DND-41 (cell line): Measurements from ENCODE around the gene TRIP10.

Experiments
- ATAC-seq: fragments of 200-7000 bp; cut with Tn5 transposase; 3 replicates; pipeline ENCODE4 v1.9.1; 2021; ENCODE audit warnings: low read depth; ENCODE audit not compliant: insufficient read depth
- DNase-seq: peaks from one replicate; pipeline ENCODE4 v3.0.0-alpha.2; 2020
- H2AFZ ChIP-seq: 2 replicates; pipeline ENCODE4 v1.6.0; 2012; ENCODE audit warnings: low read depth, low read length
- H3K27ac ChIP-seq: 2 replicates; pipeline ENCODE4 v1.5.1; 2012; ENCODE audit warnings: low read length, inconsistent platforms
- H3K27me3 ChIP-seq: fragments of 200-600 bp; sonication (generic); 2 replicates; pipeline ENCODE4 v1.6.0; 2012; ENCODE audit warnings: low read length, mild to moderate bottlenecking, inconsistent platforms; ENCODE audit not compliant: insufficient read depth, poor library complexity
- H3K36me3 ChIP-seq: 2 replicates; pipeline ENCODE4 v1.5.1; 2012; ENCODE audit warnings: low read length, inconsistent platforms; ENCODE audit not compliant: insufficient read depth
- H3K4me1 ChIP-seq: 2 replicates; pipeline ENCODE4 v1.5.1; 2012; ENCODE audit warnings: mild to moderate bottlenecking, low read length; ENCODE audit not compliant: insufficient read depth
- H3K4me2 ChIP-seq: 2 replicates; pipeline ENCODE4 v1.6.0; 2012; ENCODE audit warnings: mild to moderate bottlenecking, moderate library complexity, low read length, inconsistent platforms; ENCODE audit not compliant: insufficient read depth
- H3K4me3 ChIP-seq, 2 experiments: fragments of 200-600 bp in 1 of 2; shearing (Covaris generic) in 1 of 2; 2 replicates each; pipeline ENCODE4 v1.5.1; 2012 to 2016; ENCODE audit warnings: inconsistent platforms in 2 of 2, low read length in 2 of 2, mild to moderate bottlenecking in 2 of 2, low read depth in 1 of 2, moderate library complexity in 1 of 2
- H3K79me2 ChIP-seq: 2 replicates; pipeline ENCODE4 v1.6.0; 2012; ENCODE audit warnings: low read length, inconsistent platforms; ENCODE audit not compliant: insufficient read depth
- H3K9ac ChIP-seq: 2 replicates; pipeline ENCODE4 v1.6.0; 2012; ENCODE audit warnings: low read depth, mild to moderate bottlenecking, inconsistent platforms, low read length, moderate library complexity
- H3K9me3 ChIP-seq: 2 replicates; pipeline ENCODE4 v1.5.1; 2012; ENCODE audit warnings: low read length, moderate library complexity, mild to moderate bottlenecking, inconsistent platforms; ENCODE audit not compliant: insufficient read depth, severe bottlenecking
- H4K20me1 ChIP-seq: 2 replicates; pipeline ENCODE4 v1.6.0; 2012; ENCODE audit warnings: low read length; ENCODE audit not compliant: insufficient read depth
- EZH2 ChIP-seq: IDR thresholded peaks from 3 replicates; pipeline ENCODE4 v1.6.1; 2012; ENCODE audit warnings: borderline replicate concordance, low read depth, mild to moderate bottlenecking, moderate library complexity, low read length, inconsistent platforms; ENCODE audit not compliant: severe bottlenecking
- TF ChIP-seq, protein P1 (sequence below): IDR thresholded peaks from 2 replicates; pipeline ENCODE4 v1.5.1; 2012; ENCODE audit warnings: borderline replicate concordance, low read length, moderate library complexity, mild to moderate bottlenecking; ENCODE audit not compliant: poor library complexity, severe bottlenecking; ENCODE audit errors: extremely low read depth

Gene TRIP10

DNA sequence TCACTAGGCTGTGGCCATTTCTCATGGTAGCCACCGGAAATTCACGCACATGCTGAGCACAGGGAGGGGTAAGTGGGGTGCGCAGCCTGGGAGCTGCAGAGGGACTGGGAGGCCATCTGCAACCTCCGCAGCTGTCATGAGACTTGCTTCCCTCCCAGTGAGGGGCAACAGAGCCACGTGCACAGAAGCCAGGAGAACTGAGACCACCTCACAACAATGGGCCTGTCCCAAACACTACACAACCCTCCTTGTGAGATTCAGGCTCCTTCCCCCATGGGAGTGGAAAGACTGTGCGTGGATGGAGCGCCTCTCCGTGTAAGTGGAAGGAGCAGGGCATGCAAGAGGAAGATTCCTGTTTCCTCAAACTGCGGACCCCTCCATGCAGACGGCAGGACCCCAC is 27.9 kb upstream of the TRIP10 start:
- H3K27me3 ChIP-seq: no peaks in the 10 kb centered on the region
- ATAC-seq: no peak

DNA sequence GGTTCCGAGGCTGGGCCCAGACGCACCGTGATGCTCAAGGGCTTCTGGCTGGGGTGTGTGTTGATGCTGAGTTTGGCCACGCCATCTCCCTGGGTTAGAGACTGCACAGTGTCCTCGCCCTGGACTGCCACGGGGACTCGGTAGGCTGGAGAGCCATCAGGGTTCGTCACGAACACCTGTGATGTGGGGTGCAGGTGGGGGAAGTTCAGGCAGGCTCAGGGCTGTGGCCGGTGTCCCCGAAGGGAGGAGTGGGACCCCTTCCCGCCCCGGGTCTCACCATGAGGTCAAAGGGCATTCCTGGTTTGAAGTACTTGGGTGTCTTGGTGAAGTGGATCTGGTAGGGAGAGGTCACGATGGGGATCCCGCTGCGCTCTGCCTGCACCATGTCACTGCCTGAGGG is 27.2 kb upstream of the TRIP10 start:
- H3K27me3 ChIP-seq: no peaks in the 10 kb centered on the region
- H2AFZ ChIP-seq: no peak overlapping the region
- no peaks in the 10 kb centered on the region for H3K9me3 ChIP-seq
- no peak overlapping the region for H3K27ac ChIP-seq
- H3K36me3 ChIP-seq: no peaks in the 10 kb centered on the region
- no peak overlapping the region for H3K4me3 ChIP-seq
- no peak for ATAC-seq
- H3K4me2 ChIP-seq: no peak overlapping the region
- H3K4me1 ChIP-seq: no peaks in the 10 kb centered on the region
- no peaks in the 10 kb centered on the region for H3K79me2 ChIP-seq
- TF ChIP-seq EZH2: no peak
- TF ChIP-seq, protein P1, sequence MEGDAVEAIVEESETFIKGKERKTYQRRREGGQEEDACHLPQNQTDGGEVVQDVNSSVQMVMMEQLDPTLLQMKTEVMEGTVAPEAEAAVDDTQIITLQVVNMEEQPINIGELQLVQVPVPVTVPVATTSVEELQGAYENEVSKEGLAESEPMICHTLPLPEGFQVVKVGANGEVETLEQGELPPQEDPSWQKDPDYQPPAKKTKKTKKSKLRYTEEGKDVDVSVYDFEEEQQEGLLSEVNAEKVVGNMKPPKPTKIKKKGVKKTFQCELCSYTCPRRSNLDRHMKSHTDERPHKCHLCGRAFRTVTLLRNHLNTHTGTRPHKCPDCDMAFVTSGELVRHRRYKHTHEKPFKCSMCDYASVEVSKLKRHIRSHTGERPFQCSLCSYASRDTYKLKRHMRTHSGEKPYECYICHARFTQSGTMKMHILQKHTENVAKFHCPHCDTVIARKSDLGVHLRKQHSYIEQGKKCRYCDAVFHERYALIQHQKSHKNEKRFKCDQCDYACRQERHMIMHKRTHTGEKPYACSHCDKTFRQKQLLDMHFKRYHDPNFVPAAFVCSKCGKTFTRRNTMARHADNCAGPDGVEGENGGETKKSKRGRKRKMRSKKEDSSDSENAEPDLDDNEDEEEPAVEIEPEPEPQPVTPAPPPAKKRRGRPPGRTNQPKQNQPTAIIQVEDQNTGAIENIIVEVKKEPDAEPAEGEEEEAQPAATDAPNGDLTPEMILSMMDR: no peak
- no peak for DNase-seq
- H4K20me1 ChIP-seq: no peaks in the 10 kb centered on the region
- H3K9ac ChIP-seq: no peak overlapping the region

More for the DNA sequence above, 27.9 kb upstream of the TRIP10 start:
- no peaks in the 10 kb centered on the region for H3K4me1 ChIP-seq
- TF ChIP-seq EZH2: no peak
- TF ChIP-seq, protein P1: no peak
- no peak overlapping the region for H3K27ac ChIP-seq
- H3K79me2 ChIP-seq: no peaks in the 10 kb centered on the region
- no peaks in the 10 kb centered on the region for H3K9me3 ChIP-seq
- no peak overlapping the region for H2AFZ ChIP-seq
- no peak overlapping the region for H3K9ac ChIP-seq
- no peaks in the 10 kb centered on the region for H3K36me3 ChIP-seq
- no peak overlapping the region for H3K4me3 ChIP-seq
- H4K20me1 ChIP-seq: no peaks in the 10 kb centered on the region
- DNase-seq: no peak
- H3K4me2 ChIP-seq: no peak overlapping the region

DNA sequence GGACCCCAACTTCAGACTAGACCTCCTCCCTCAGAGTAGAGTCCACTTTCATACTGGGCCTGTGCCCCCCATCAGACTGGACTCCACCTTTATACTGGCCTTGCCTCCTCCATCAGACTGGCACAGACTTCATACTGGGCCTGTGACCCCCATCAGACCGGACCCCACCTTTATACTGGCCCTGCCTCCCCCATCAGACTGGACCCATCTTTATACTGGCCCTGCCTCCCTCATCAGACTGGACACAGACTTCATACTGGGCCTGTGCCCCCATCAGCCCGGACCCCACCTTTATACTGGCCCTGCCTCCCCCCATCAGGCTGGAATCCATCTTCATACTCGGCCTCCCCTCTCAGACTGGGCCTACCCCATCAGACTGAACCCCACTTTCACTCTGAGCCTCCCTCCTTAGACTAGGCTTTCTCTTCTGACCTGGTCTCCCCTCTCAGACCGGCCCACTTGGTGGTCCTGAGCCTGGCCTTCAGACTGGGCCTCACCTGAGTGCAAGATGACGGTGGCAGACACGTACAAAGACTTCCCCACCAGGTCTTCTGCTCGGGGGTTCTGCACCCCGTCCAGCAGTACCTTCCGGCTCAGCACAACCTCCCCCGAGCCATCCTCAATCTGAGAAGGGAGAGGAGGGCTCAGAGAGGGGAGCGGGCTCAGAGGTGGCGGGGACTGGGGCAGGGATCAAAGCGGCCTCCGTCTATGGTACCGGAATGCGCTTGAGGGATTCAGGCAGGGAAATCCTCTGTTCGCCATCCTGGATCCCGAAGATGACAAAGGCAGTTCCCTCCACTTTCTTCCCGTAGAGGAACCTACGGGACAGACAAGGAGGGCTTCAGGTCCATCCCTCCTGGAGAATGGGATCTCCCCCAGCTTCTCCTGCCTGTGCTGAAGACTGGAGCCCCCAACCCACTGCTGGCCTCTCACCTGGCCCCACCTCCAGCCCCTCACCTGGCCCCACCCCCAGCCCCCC is 26.5 kb upstream of the TRIP10 start:
- no peak for DNase-seq
- Histone ChIP-seq H3K4me1 (no peaks in the 10 kb centered on the region), H3K9me3 (no peaks in the 10 kb centered on the region), H3K27me3 (no peaks in the 10 kb centered on the region), H3K79me2 (no peaks in the 10 kb centered on the region), H3K27ac (no peak overlapping the region), H4K20me1 (no peaks in the 10 kb centered on the region; the same call in 1 of the 2 replicates), H3K4me3 (no peak overlapping the region), H3K4me2 (no peak overlapping the region), H3K36me3 (no peaks in the 10 kb centered on the region), H3K9ac (no peak overlapping the region), H2AFZ (no peak overlapping the region)
- ATAC-seq: no peak
- TF ChIP-seq, protein P1: no peak
- no peak for TF ChIP-seq EZH2
